Measurements from ENCODE around the gene AMPD2. TPM values are rescaled to one million over a fixed set of nuclear protein-coding genes. Genes with fewer than 3 reads are reported as not detected.

AMPD2 gene
- total and polyA plus RNA-seq, 2 donors from 2014 or later: 21.1 to 55.3 TPM

DNA sequence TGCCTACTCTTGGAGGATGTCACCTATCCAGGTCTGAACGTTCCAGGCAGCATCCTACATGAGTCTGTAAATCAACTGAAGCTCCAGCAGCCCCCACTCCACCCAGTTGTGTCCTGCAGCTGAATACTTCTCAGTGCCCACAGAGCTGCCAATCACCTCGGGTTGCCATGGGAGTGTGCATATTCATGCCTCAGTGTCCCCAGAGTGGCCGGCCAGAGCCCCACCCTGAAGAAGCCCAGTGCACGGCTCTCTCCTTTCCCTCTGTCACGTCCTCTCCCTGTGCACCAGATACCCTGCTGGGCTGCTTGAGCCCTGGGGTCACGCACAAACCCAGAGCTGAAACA is 20.2 kb downstream of the AMPD2 start:
- Histone ChIP-seq H3K27me3 (ENCODE audit: control insufficient read depth, insufficient read depth, low read length) (no peaks in the 10 kb centered on the region), H3K36me3 (ENCODE audit: control insufficient read depth in 2 of 3, insufficient read depth in 3 of 3, low read length in 3 of 3) (no peaks in the 10 kb centered on the region), H3K4me1 (ENCODE audit: control insufficient read depth in 2 of 3, insufficient read depth in 2 of 3, low read depth in 1 of 3, low read length in 3 of 3) (peaks cover 0 to 9% (median 4%) of the 10 kb centered on the region in 3 donors), H3K9me3 (ENCODE audit: control insufficient read depth in 2 of 3, insufficient read depth in 1 of 3, low read length in 3 of 3) (no peaks in the 10 kb centered on the region), H3K4me3 (ENCODE audit: low read length in 3 of 3) (no peak overlapping the region), H3K9ac (ENCODE audit: low read length in 3 of 3) (no peak overlapping the region), H3K27ac (ENCODE audit: low read depth in 2 of 2, low read length in 2 of 2) (no peak overlapping the region)
- intact Hi-C loops (cut with DNase I): loop anchor here (5.0 kb wide), 1 partner anchor 132 kb away; no protein-coding TSS in a partner anchor
- DNase-seq (peak in 1 of 5 donors; percentile 28), FAIRE-seq (no peak)
- TF ChIP-seq, protein P1, sequence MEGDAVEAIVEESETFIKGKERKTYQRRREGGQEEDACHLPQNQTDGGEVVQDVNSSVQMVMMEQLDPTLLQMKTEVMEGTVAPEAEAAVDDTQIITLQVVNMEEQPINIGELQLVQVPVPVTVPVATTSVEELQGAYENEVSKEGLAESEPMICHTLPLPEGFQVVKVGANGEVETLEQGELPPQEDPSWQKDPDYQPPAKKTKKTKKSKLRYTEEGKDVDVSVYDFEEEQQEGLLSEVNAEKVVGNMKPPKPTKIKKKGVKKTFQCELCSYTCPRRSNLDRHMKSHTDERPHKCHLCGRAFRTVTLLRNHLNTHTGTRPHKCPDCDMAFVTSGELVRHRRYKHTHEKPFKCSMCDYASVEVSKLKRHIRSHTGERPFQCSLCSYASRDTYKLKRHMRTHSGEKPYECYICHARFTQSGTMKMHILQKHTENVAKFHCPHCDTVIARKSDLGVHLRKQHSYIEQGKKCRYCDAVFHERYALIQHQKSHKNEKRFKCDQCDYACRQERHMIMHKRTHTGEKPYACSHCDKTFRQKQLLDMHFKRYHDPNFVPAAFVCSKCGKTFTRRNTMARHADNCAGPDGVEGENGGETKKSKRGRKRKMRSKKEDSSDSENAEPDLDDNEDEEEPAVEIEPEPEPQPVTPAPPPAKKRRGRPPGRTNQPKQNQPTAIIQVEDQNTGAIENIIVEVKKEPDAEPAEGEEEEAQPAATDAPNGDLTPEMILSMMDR (IDR thresholded peaks at IDR 0.05; ENCODE audit: borderline replicate concordance, extremely low read depth, insufficient read depth): no peak

DNA sequence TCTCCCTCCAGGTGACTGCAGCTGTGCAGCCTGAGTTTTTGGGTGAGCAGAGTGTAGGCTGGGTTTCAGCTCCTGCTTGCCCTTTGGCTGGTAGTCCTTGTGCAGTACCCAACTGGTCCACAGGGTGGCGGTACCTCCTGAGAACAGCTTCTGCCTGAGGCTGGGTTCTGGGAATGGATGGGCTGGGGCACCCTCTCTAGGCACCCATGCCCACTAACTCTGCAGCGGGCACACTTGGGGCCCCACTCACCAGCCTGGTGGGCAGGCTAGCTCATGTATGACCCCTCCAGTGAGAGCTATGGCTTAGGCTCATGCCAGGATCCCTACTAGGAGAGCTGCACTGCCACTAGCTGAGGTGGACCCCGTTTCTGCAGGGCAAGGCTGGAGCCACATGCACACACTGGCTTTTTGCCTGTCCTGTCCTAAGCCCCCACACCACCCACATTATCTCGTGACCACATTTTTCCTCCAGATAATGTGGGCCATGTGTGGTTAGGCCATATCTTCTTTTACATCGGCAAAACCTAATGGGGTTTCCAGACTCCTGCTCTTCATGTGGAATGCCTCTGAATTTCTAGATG is 20.7 kb downstream of the AMPD2 start:
- peaks cover 0 to 9% (median 4%) of the 10 kb centered on the region in 3 donors for H3K4me1 ChIP-seq (ENCODE audit: control insufficient read depth in 2 of 3, insufficient read depth in 2 of 3, low read depth in 1 of 3, low read length in 3 of 3)
- no peaks in the 10 kb centered on the region for H3K9me3 ChIP-seq (ENCODE audit: control insufficient read depth in 2 of 3, insufficient read depth in 1 of 3, low read length in 3 of 3)
- H3K36me3 ChIP-seq (ENCODE audit: control insufficient read depth in 2 of 3, insufficient read depth in 3 of 3, low read length in 3 of 3): no peaks in the 10 kb centered on the region
- H3K27me3 ChIP-seq (ENCODE audit: control insufficient read depth, insufficient read depth, low read length): no peaks in the 10 kb centered on the region
- FAIRE-seq: no peak
- H3K9ac ChIP-seq (ENCODE audit: low read length in 3 of 3): no peak overlapping the region
- DNase-seq: peak in 4 of 5 donors; percentile 58 to 89 (median 80)
- intact Hi-C loops (cut with DNase I): loop anchor here (5.0 kb wide), 1 partner anchor 132 kb away; no protein-coding TSS in a partner anchor
- H3K4me3 ChIP-seq (ENCODE audit: low read length in 3 of 3): no peak overlapping the region
- H3K27ac ChIP-seq (ENCODE audit: low read depth in 2 of 2, low read length in 2 of 2): no peak overlapping the region
- TF ChIP-seq, protein P1 (IDR thresholded peaks at IDR 0.05; ENCODE audit: borderline replicate concordance, extremely low read depth, insufficient read depth): peak; percentile 95

DNA sequence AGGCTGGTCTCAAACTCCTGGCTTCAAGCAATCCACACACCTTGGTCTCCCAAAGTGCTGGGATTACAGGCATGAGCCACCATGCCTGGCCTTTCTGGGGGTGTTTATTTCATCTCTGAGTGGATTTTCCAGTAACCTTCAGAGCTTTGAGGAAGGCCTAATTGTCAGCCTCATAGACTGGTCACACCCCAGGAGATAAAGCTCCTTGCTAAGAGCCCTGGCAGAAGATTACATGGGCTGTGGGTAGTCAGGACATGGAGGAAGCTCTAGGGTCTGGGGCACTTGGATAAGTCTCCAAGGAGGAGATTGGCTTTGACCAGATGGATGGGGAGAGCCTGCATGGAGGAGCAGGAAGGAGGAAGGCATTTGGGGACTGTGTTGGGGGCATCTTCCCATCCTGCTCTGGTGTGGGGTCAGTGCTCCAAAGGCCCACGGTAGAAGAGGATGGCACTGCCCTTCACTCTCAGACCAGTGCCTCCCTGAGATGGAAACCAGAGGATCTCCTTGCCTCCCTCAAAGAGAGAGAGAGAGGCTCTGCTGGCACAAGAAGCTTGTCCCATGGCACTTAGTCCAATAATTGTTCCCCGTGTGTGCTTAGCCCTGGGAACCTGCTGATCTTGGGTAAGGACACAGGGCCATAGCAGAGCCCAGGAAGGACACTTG is 21.6 kb downstream of the AMPD2 start:
- Histone ChIP-seq H3K9me3 (ENCODE audit: control insufficient read depth in 2 of 3, insufficient read depth in 1 of 3, low read length in 3 of 3) (no peaks in the 10 kb centered on the region), H3K9ac (ENCODE audit: low read length in 3 of 3) (no peak overlapping the region), H3K36me3 (ENCODE audit: control insufficient read depth in 2 of 3, insufficient read depth in 3 of 3, low read length in 3 of 3) (no peaks in the 10 kb centered on the region), H3K27me3 (ENCODE audit: control insufficient read depth, insufficient read depth, low read length) (no peaks in the 10 kb centered on the region), H3K4me1 (ENCODE audit: control insufficient read depth in 2 of 3, insufficient read depth in 2 of 3, low read depth in 1 of 3, low read length in 3 of 3) (peaks cover 0 to 8% (median 4%) of the 10 kb centered on the region in 3 donors), H3K4me3 (ENCODE audit: low read length in 3 of 3) (no peak overlapping the region), H3K27ac (ENCODE audit: low read depth in 2 of 2, low read length in 2 of 2) (no peak overlapping the region)
- intact Hi-C loops (cut with DNase I): loop anchor here (5.0 kb wide), 1 partner anchor 131 kb away; no protein-coding TSS in a partner anchor
- DNase-seq (no peak), FAIRE-seq (no peak)
- TF ChIP-seq, protein P1 (IDR thresholded peaks at IDR 0.05; ENCODE audit: borderline replicate concordance, extremely low read depth, insufficient read depth): no peak
